ENCODE measurements around the gene PRPF39. TPM values are rescaled to one million over a fixed set of nuclear protein-coding genes. Genes with fewer than 3 reads are reported as not detected.

PRPF39 gene
- polyA plus RNA-seq, 2 of the 4 experiments (the other 2 are of a cell fraction) = 24.4 to 57.5 TPM

DNA sequence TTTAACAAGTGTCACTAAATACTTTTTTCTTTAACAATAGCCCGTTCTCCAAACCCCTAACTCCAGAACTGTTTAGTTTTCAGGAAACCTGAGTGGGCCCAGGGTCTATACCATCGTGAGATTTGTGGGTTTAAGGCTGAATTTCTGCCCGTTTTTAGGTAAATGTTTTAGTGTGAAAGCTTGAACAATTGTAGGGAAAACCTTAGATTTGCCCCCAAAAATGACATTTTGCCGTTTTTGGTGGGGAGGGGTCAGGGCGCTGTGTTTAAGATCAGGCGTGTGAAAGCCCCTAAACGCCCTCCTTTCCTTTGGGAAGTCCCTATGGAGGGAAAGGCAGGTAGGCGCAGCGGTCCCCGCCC is 320 bp upstream of the PRPF39 start:
- DNase-seq (ENCODE audit: low read depth in 1 of 2, low spot score in 1 of 2) (no peak), ATAC-seq (peak in 1 of 2 experiments; percentile 4; a peak in 1 of 6 replicates), FAIRE-seq (no peak)
- Histone ChIP-seq H3K9me3 (no peaks in the 10 kb centered on the region), H3K4me1 (peaks cover 40% of the 10 kb centered on the region), H3K4me2 (peak overlapping the region; percentile 80), H3K4me3 (peak overlapping the region; percentile 60), H3K27ac (peak overlapping the region; percentile 58 to 86)
- CTCF ChIA-PET = no interaction called here
- POLR2A ChIA-PET = interaction anchor here (1.0 to 2.0 kb wide), 3 partner anchors 30 to 122 kb away, joined by 5 to 8 read pairs (median 6); partner anchors contain the start of genes KLHL28 and TOGARAM1
- under 1% methylated on average over 10 of the region's 10 CpGs for WGBS (ENCODE audit: missing lambda C conversion rate)
- TF ChIP-seq ELK1 (IDR thresholded peaks at IDR 0.05; ENCODE audit: low read depth, low read length) (no peak), NFE2L2 (conservative IDR thresholded peaks at IDR 0.05; ENCODE audit: low read length) (no peak), HEYL (CRISPR knock-in tag; IDR thresholded peaks at IDR 0.05) (no peak)
- TF ChIP-seq, protein P1, sequence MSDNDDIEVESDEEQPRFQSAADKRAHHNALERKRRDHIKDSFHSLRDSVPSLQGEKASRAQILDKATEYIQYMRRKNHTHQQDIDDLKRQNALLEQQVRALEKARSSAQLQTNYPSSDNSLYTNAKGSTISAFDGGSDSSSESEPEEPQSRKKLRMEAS (IDR thresholded peaks at IDR 0.05) = no peak
- TF ChIP-seq, protein P2, sequence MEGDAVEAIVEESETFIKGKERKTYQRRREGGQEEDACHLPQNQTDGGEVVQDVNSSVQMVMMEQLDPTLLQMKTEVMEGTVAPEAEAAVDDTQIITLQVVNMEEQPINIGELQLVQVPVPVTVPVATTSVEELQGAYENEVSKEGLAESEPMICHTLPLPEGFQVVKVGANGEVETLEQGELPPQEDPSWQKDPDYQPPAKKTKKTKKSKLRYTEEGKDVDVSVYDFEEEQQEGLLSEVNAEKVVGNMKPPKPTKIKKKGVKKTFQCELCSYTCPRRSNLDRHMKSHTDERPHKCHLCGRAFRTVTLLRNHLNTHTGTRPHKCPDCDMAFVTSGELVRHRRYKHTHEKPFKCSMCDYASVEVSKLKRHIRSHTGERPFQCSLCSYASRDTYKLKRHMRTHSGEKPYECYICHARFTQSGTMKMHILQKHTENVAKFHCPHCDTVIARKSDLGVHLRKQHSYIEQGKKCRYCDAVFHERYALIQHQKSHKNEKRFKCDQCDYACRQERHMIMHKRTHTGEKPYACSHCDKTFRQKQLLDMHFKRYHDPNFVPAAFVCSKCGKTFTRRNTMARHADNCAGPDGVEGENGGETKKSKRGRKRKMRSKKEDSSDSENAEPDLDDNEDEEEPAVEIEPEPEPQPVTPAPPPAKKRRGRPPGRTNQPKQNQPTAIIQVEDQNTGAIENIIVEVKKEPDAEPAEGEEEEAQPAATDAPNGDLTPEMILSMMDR (IDR thresholded peaks at IDR 0.05) = no peak

DNA sequence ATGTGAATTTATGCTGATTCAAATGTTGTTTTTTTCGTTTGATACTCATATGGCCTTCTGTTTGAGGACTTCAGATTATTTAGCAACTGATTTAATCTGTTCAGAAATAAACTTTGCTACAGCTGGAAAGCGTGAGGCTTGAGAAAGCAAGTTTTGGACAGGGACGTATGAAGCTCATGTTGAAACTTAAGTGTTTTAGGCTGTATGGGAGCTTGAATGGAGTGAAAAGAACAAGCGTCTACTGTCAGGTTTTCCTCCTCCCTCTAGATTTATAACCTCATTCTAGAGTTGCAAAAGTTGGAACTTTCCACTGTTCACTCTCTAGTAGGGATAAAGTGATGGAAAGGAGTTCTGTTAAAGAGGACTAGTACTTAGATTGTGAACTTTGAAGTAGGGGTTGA is 1.0 kb downstream of the PRPF39 start:
- ATAC-seq = peak in 1 of 2 experiments; percentile 9; a peak in 1 of 6 replicates
- Histone ChIP-seq H3K4me2 (peak overlapping the region; percentile 74), H3K9me3 (no peaks in the 10 kb centered on the region), H3K27ac (peak overlapping the region; percentile 80 to 86), H3K4me3 (peak overlapping the region; percentile 60), H3K4me1 (peaks cover 46% of the 10 kb centered on the region)
- CTCF ChIA-PET = interaction anchor here (0.9 kb wide), 1 partner anchor 171 kb away, joined by 3 read pairs; no protein-coding TSS in a partner anchor
- POLR2A ChIA-PET = interaction anchor here (0.6 to 2.0 kb wide), 5 partner anchors 44 to 188 kb away, joined by 3 to 8 read pairs (median 3); partner anchors contain the start of genes KLHL28, MIS18BP1 and TOGARAM1
- no peak for TF ChIP-seq ZSCAN20 (CRISPR knock-in tag; IDR thresholded peaks at IDR 0.05)
- no peak for TF ChIP-seq RNF2 (IDR thresholded peaks at IDR 0.05; ENCODE audit: borderline replicate concordance, low read depth)
- no peak for DNase-seq (ENCODE audit: low read depth in 1 of 2, low spot score in 1 of 2)
- 4% methylated on average over 4 of the region's 4 CpGs for WGBS (ENCODE audit: missing lambda C conversion rate)
- FAIRE-seq = no peak

DNA sequence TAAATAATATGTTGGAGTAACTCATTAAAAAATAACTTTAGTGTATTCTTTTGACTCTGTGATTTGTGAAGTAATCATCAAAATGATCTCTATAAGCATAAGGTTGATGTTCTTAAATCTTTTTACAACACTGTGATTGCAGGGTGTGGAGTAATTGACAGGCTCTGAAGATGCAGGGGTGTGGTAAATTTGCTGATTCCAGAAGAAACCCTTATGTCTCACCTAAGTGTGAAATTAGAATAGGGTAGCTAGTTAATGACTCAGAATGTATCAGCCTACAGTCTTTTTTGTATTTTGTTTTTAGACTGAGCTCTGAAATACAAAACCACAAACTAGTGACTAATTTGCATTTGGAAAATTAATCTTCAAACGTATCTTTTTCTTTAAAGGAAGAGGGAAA is 5.9 kb downstream of the PRPF39 start:
- Histone ChIP-seq H3K4me3 (no peak overlapping the region), H3K4me2 (no peak overlapping the region), H3K4me1 (peaks cover 53% of the 10 kb centered on the region), H3K27ac (no peak overlapping the region), H3K9me3 (no peaks in the 10 kb centered on the region)
- CTCF ChIA-PET = interaction anchor here (0.9 kb wide), 1 partner anchor 179 kb away, joined by 4 read pairs; no protein-coding TSS in a partner anchor
- 70% methylated on average over 1 of the region's 1 CpG for WGBS (ENCODE audit: missing lambda C conversion rate)
- POLR2A ChIA-PET = no interaction called here
- ATAC-seq (no peak), DNase-seq (ENCODE audit: low read depth in 1 of 2, low spot score in 1 of 2) (no peak), FAIRE-seq (no peak)
- TF ChIP-seq, protein P2 (IDR thresholded peaks at IDR 0.05) = no peak
- TF ChIP-seq NR3C1 (IDR thresholded peaks at IDR 0.05) = no peak
- no peak for TF ChIP-seq SMC3 (IDR thresholded peaks at IDR 0.05)
- no peak for TF ChIP-seq CHD2 (IDR thresholded peaks at IDR 0.05; ENCODE audit: low read length, partially characterized antibody)
- no peak for TF ChIP-seq PBX3 (IDR thresholded peaks at IDR 0.05)
- no peak for TF ChIP-seq HOXB13 (CRISPR knock-in tag; IDR thresholded peaks at IDR 0.05; ENCODE audit: low read depth)
